HG02642 (cell line): ENCODE data around the gene GINS2.

Experiments
- ATAC-seq: cut with Tn5 transposase; IDR thresholded peaks from one replicate; pipeline ENCODE4 v1.9.1; 2021; ENCODE audit warnings: mild to moderate bottlenecking; ENCODE audit not compliant: unreplicated experiment, poor library complexity

The GINS2 gene

DNA sequence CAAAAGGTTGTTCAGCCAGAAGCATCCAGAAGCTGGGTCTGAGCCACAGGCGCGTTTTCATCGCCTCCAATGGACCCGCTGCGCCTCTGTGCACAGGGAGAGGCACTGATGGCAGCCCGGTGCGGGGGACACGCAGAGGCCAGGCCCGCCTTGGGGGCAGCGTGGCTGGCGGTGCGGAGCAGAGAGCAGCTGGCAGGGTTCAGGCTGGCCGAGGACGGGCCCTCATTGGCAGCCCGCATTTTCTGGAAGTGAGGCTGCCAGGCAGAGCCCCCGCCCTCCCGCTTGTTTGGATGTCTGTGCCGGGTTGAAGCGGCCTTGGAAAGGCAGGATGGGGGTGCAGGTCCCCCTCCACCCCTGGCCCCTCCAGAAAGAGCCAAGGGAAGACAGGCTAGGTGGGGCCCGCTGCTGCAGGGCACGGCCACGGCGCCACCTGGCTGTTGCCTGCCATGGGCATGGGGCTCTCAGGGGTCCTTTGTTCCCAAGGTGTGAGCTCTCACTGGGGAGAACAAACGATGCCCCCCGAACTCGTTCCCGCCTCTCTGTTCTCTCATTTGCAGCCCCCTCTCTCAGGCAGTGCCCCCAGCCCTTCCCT lies 56.9 kb downstream of the GINS2 start:
- ATAC-seq, result no peak

GRCh38 chr16:85631230-85631629 lies 57.5 kb downstream of the GINS2 start:
- ATAC-seq, result no peak

- ATAC-seq, result no peak
Measured at GRCh38 chr16:85629853-85630252, 58.9 kb downstream of the GINS2 start.

DNA sequence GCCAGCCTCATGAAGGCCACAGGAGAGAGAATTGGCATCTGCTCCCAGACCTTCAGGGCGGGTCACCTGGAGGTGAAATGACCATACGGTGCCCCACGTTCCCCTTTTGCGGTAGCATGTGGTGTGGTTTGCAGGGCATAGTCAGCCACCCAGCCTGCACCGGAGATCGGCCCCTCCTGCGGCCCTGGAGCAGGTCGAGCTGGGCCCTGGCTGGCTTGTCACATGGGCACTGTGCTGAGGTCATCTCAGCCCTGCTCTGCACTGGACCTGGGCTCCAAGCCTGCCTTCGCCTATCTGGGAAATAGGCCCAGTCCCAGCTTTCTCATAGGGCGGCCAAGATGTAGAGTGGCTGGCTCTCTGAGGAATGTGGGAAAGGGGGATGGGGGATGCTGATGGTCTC lies 59.4 kb downstream of the GINS2 start:
- ATAC-seq, result no peak

GRCh38 chr16:85628645-85629044 lies 60.1 kb downstream of the GINS2 start:
- ATAC-seq, result no peak

GRCh38 chr16:85628265-85628556 lies 60.5 kb downstream of the GINS2 start:
- no peak for ATAC-seq

DNA sequence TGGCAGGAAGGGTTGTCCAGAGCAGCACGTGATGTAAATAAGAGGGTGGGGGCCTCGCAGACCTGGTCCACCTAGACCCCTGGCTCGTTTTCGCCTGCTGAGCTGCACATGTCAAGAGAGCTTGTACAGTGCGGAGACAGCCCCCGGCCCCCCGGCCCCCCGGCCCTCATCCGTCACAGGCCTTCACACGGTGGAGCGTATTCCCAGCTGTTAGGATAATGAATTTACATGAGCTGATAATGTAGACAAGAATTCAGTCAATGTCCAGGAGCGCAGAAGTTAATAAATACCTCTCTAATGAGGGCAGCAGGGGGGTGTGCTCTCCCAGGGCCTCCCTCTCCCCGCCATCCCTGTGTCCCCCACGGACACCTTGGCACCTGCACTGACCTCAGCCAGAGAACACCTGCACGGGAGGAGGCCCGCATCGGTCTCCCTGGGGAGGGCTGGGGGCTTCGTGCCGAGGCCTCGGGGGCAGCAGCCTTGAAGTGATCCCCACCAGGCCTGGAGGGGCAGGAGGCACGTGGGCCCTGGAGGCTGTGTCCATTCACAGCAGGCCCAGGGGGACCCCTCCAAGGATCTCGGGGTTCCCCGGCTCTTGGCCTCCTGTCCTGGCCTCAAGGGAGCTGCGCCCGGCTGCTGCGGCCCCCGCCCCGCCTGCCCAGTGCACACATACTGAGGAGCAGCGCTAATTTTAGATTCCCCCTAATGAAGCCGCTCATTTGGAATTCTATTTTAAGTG lies 61.1 kb downstream of the GINS2 start:
- no peak for ATAC-seq

- no peak for ATAC-seq
Measured at GRCh38 chr16:85627089-85627488, 61.7 kb downstream of the GINS2 start.
